Measurements from ENCODE around the gene RPRD1B. TPM values are rescaled to one million over a fixed set of nuclear protein-coding genes. Genes with fewer than 3 reads are reported as not detected.

RPRD1B gene
- total and polyA plus RNA-seq, 2 of the 4 experiments (the other 2 are of a cell fraction): 8.4 to 9.9 TPM

GRCh38 chr20:38066969-38067716 is 33.6 kb downstream of the RPRD1B start (continued):
- no peak for TF ChIP-seq CEBPB (IDR thresholded peaks at IDR 0.05; ENCODE audit: low read depth, low read length)

GRCh38 chr20:38067717-38068365 is 34.3 kb downstream of the RPRD1B start:
- 38% methylated on average over 2 of the region's 15 CpGs; no CpG with 5 or more reads in 1 of the 2 experiments for WGBS, 2 experiments (ENCODE audit: extremely low coverage in 2 of 2, insufficient read length in 1 of 2)
- H2AK5ac ChIP-seq (ENCODE audit: low read depth, low read length): no peak overlapping the region
- dilution Hi-C loops (cut with HindIII; ENCODE audit: low sequenced_read_pairs, unreplicated experiment): no loop called here
- BruUV-seq (replicated peaks): no TSS peak
- no peak overlapping the region for H3K14ac ChIP-seq (replicated peaks; ENCODE audit: low read depth, low read length)
- no peak overlapping the region for H2AK9ac ChIP-seq (replicated peaks; ENCODE audit: low read depth, low read length, poor library complexity)
- peaks cover 4% of the 10 kb centered on the region; the same call in 1 of the 2 replicates for H3K9me1 ChIP-seq (ENCODE audit: insufficient read depth, low read length)
- no peak overlapping the region for H3K4me3 ChIP-seq (ENCODE audit: insufficient read depth, low read depth, low read length)
- H3K4ac ChIP-seq (ENCODE audit: low read depth, low read length): no peak overlapping the region
- ATAC-seq (ENCODE audit: low read depth) (no peak), DNase-seq (no peak)
- H4K8ac ChIP-seq (ENCODE audit: low read depth in 2 of 2, low read length in 2 of 2): no peak overlapping the region
- no peak overlapping the region for H3K9ac ChIP-seq (ENCODE audit: low read depth, low read length)
- H3K4me1 ChIP-seq (ENCODE audit: control insufficient read depth, insufficient read depth, low read length): peaks cover 3% of the 10 kb centered on the region; the same call in 1 of the 2 replicates
- no peak overlapping the region for H3K18ac ChIP-seq (ENCODE audit: low read depth, low read length)
- H4K20me1 ChIP-seq (ENCODE audit: insufficient read depth, low read length): no peaks in the 10 kb centered on the region
- peaks cover 44% of the 10 kb centered on the region for H3K36me3 ChIP-seq (ENCODE audit: control insufficient read depth, insufficient read depth, low read length)
- intact Hi-C loops (cut with micrococcal nuclease): no loop called here
- in situ Hi-C loops (cut with MboI; ENCODE audit: low sequenced_read_pairs): loop anchor here (10.0 kb wide), 1 partner anchor 237 kb away; the partner anchor contains the start of gene BPI
- H3K9me3 ChIP-seq (ENCODE audit: control insufficient read depth, insufficient read depth, low read length): no peaks in the 10 kb centered on the region
- no peak overlapping the region for H2AFZ ChIP-seq (replicated peaks; ENCODE audit: low read length, poor library complexity)
- no peak overlapping the region for H3K23ac ChIP-seq (ENCODE audit: low read depth, low read length)
- no peak overlapping the region for H4K91ac ChIP-seq (ENCODE audit: insufficient read depth, low read depth, low read length)
- H2BK20ac ChIP-seq (ENCODE audit: low read depth, low read length): no peak overlapping the region
- H3K79me1 ChIP-seq (ENCODE audit: low read depth in 1 of 2, low read length in 2 of 2): peaks cover 12 to 38% of the 10 kb centered on the region in 2 experiments; a peak in 3 of 4 replicates
- no peak overlapping the region for H3K4me2 ChIP-seq (ENCODE audit: low read depth, low read length)
- no peak overlapping the region for H3K56ac ChIP-seq (ENCODE audit: extremely low read depth, insufficient read depth, low read length)
- no peak overlapping the region for H2BK5ac ChIP-seq (ENCODE audit: low read depth, low read length, poor library complexity, severe bottlenecking)
- CTCF ChIA-PET: interaction anchor here (0.6 kb wide), 1 partner anchor 18 kb away, joined by 6 read pairs; no protein-coding TSS in a partner anchor
- H2BK15ac ChIP-seq (ENCODE audit: low read depth, low read length): no peak overlapping the region
- POLR2A ChIA-PET (ENCODE audit: unreplicated experiment): no interaction called here
- H4K5ac ChIP-seq (ENCODE audit: low read depth, low read length): no peak overlapping the region
- no peak overlapping the region for H2BK120ac ChIP-seq (ENCODE audit: low read depth, low read length)
- no peak overlapping the region for H3K27ac ChIP-seq (ENCODE audit: insufficient read depth, low read length)
- H3K27me3 ChIP-seq (ENCODE audit: control insufficient read depth, insufficient read depth, low read length): no peaks in the 10 kb centered on the region
- TF ChIP-seq RCOR1 (IDR thresholded peaks at IDR 0.05; ENCODE audit: insufficient replicate concordance, low read length): no peak
- no peak for TF ChIP-seq BHLHE40 (IDR thresholded peaks at IDR 0.05; ENCODE audit: low read depth, low read length)
- TF ChIP-seq MAFK (IDR thresholded peaks at IDR 0.05; ENCODE audit: low read depth, low read length): no peak
- no peak for TF ChIP-seq RAD21 (IDR thresholded peaks at IDR 0.05; ENCODE audit: low read length)
- TF ChIP-seq FOS (IDR thresholded peaks at IDR 0.05; ENCODE audit: low read depth, low read length): no peak
- no peak for TF ChIP-seq POLR2A (IDR thresholded peaks at IDR 0.05; ENCODE audit: low read depth, low read length)
- TF ChIP-seq ELK1 (IDR thresholded peaks at IDR 0.05; ENCODE audit: borderline replicate concordance, low read depth, low read length): no peak
- TF ChIP-seq SMC3 (IDR thresholded peaks at IDR 0.05; ENCODE audit: low read depth, low read length): no peak
- TF ChIP-seq CHD1 (IDR thresholded peaks at IDR 0.05; ENCODE audit: low read depth, low read length): no peak
- TF ChIP-seq MXI1 (IDR thresholded peaks at IDR 0.05; ENCODE audit: borderline replicate concordance, low read depth, low read length): no peak
- TF ChIP-seq RFX5 (IDR thresholded peaks at IDR 0.05; ENCODE audit: low read depth, low read length): no peak
- no peak for TF ChIP-seq CTCF (conservative IDR thresholded peaks at IDR 0.05; ENCODE audit: low read depth, low read length)
- TF ChIP-seq NFE2L2 (IDR thresholded peaks at IDR 0.05; ENCODE audit: low read depth, low read length): no peak

Data from IMR-90 (cell line).